OCI-LY3 (cell line): ENCODE results near the gene C4BPB.
A peak's percentile ranks its signal among the peaks of the same experiment; 100 is the strongest.

Experiments
- H2AFZ ChIP-seq: fragments of 200-600, 300-600 bp; shearing (Covaris generic); 2 replicates; pipeline ENCODE4 v1.6.0; 2014; ENCODE audit warnings: antibody characterized with exemption, low read depth, low read length
- H3K27ac ChIP-seq: fragments of 200-600, 300-600 bp; sonication (generic); 2 replicates; pipeline ENCODE4 v1.5.1; 2014; ENCODE audit warnings: mild to moderate bottlenecking, low read length, moderate library complexity, mixed read lengths
- H3K27me3 ChIP-seq: fragments of 200-600, 300-600 bp; sonication (generic); 2 replicates; pipeline ENCODE4 v1.6.1; 2014; ENCODE audit warnings: low read depth, low read length, mixed read lengths
- H3K36me3 ChIP-seq: fragments of 200-600, 300-600 bp; sonication (generic); replicated peaks from 2 replicates; pipeline ENCODE3; 2014; ENCODE audit warnings: low read depth, low read length, mixed read lengths
- H3K4me1 ChIP-seq: fragments of 300-600, 200-600 bp; sonication (generic); 2 replicates; pipeline ENCODE4 v1.6.1; 2014; ENCODE audit warnings: low read length, mixed read lengths
- H3K4me2 ChIP-seq: fragments of 200-600, 300-600 bp; sonication (generic); 2 replicates; pipeline ENCODE4 v1.6.1; 2014; ENCODE audit warnings: low read length, mixed read lengths
- H3K4me3 ChIP-seq: fragments of 300-600, 200-600 bp; sonication (generic); 2 replicates; pipeline ENCODE4 v1.5.1; 2014; ENCODE audit warnings: antibody characterized with exemption, mild to moderate bottlenecking, low read length, moderate library complexity
- H3K79me2 ChIP-seq: fragments of 300-600, 200-600 bp; shearing (Covaris generic); 2 replicates; pipeline ENCODE4 v1.6.1; 2014; ENCODE audit warnings: mild to moderate bottlenecking, low read length, mixed read lengths
- H3K9ac ChIP-seq: fragments of 300-600, 200-600 bp; shearing (Covaris generic); 2 replicates; pipeline ENCODE4 v1.6.0; 2014; ENCODE audit warnings: mild to moderate bottlenecking, low read length, moderate library complexity
- H3K9me3 ChIP-seq: fragments of 200-600, 300-600 bp; shearing (Covaris generic); 2 replicates; pipeline ENCODE4 v1.6.1; 2014; ENCODE audit warnings: low read length, mixed read lengths; ENCODE audit not compliant: insufficient read depth
- H4K20me1 ChIP-seq: fragments of 200-600, 300-600 bp; sonication (generic); 2 replicates; pipeline ENCODE4 v1.6.1; 2016; ENCODE audit warnings: low read length, mixed read lengths; ENCODE audit not compliant: insufficient read depth
- EZH2phosphoT487 ChIP-seq: fragments of 200-600 bp; shearing (Covaris generic); IDR thresholded peaks from 2 replicates; pipeline ENCODE4 v1.6.1; 2018; ENCODE audit warnings: antibody characterized with exemption, mixed run types, low read depth
- TF ChIP-seq, protein P1 (sequence below): fragments of 200-600, 300-600 bp; sonication (generic); IDR thresholded peaks from 2 replicates; pipeline ENCODE4 v1.5.1; 2014; ENCODE audit warnings: antibody characterized with exemption, low read length, low read depth

Gene C4BPB

DNA sequence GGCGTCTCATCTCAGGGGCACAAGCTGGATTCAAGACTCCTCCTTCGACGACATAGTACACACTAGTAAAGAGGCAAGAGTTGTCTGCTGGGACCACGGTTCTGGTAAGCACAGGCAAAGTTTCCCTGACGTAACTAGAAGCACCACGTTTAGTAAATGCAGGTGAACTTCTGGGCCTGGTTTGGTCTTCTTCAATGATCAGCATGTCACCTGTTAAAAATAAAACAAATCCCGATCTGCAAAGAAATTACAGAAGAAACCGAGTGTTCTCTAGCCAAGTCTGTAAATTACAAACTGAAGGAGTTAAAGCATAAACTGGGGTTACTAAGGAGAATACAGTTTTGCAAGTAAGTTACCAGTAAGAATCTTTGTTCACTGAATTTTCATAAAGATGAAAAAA lies 39.1 kb upstream of the C4BPB start:
- Histone ChIP-seq H3K4me3 (peak overlapping the region; percentile 82), H3K4me2 (peak overlapping the region; percentile 79), H3K9ac (peak overlapping the region; percentile 81; the same call in 1 of the 2 replicates), H3K9me3 (no peaks in the 10 kb centered on the region), H2AFZ (no peak overlapping the region), H4K20me1 (0 out of 2 replicates have a peak, but pooled peaks cover 5% of the 10 kb centered on the region), H3K36me3 (peaks cover 33% of the 10 kb centered on the region), H3K27ac (no peak overlapping the region), H3K4me1 (peaks cover 27% of the 10 kb centered on the region), H3K27me3 (no peaks in the 10 kb centered on the region), H3K79me2 (peaks cover 46% of the 10 kb centered on the region)
- TF ChIP-seq, protein P1, sequence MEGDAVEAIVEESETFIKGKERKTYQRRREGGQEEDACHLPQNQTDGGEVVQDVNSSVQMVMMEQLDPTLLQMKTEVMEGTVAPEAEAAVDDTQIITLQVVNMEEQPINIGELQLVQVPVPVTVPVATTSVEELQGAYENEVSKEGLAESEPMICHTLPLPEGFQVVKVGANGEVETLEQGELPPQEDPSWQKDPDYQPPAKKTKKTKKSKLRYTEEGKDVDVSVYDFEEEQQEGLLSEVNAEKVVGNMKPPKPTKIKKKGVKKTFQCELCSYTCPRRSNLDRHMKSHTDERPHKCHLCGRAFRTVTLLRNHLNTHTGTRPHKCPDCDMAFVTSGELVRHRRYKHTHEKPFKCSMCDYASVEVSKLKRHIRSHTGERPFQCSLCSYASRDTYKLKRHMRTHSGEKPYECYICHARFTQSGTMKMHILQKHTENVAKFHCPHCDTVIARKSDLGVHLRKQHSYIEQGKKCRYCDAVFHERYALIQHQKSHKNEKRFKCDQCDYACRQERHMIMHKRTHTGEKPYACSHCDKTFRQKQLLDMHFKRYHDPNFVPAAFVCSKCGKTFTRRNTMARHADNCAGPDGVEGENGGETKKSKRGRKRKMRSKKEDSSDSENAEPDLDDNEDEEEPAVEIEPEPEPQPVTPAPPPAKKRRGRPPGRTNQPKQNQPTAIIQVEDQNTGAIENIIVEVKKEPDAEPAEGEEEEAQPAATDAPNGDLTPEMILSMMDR, result no peak
- no peak for TF ChIP-seq EZH2phosphoT487

DNA sequence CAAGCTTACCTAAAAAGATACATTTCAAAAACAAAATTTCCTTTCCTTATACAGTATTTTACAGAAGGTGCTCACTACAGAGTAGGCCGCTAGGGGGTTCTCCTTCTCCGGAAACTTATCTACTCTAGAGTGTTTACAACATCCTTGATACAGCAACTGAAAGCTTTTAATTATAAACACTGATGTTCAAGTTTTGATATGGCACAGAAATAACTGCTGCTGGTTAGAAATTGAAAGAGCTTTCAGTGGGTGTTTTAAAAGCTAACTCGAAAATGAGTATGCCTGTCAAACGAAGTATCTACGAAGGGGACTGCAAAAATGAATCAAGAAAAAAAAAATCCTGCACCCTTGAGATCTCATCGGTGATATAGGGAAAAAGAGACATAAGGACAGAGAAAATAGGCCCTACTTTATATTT lies 38.7 kb upstream of the C4BPB start:
- H3K4me3 ChIP-seq, result peak overlapping the region; percentile 82

DNA sequence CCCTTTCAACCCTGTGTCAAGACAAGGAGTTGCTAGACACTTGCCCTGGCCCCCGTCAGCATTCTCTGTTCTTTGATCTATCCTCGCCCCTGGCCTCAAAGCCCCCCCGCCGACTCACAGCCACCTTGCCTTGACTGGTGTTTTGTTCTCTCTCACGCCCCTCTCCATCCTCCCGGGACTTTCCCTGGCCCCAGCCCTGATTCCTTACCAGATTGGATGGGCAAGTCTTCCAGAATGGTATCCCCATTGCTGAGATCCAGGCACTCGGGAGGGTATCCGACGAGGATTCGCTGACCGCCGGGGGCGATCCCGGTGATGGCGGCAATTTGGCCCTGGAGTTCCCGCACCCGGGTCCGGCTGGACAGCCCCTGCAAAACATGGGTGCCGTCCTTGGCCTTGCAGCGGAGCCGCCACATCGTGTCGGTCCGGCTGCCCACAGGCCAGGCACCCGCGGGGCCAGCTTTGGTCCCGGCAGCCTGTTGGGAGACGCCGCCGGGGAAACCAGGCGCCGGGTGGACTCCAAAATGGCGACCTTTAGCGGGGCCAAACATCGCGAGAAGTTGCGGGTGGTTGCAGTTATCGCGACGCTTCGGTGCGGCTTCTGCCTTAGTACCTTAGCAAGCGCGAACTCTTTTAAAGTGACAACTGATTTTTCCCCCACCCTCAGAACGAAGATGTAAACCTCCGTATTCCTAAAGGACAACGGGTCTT lies 38.0 kb upstream of the C4BPB start:
- Histone ChIP-seq H2AFZ (peak overlapping the region; percentile 98), H3K4me2 (peak overlapping the region; percentile 79), H3K9ac (peak overlapping the region; percentile 81), H3K4me3 (peak overlapping the region; percentile 82), H3K4me1 (peaks cover 36% of the 10 kb centered on the region), H4K20me1 (0 out of 2 replicates have a peak, but pooled peaks cover 5% of the 10 kb centered on the region), H3K36me3 (peaks cover 31% of the 10 kb centered on the region), H3K79me2 (peaks cover 45% of the 10 kb centered on the region), H3K27ac (peak overlapping the region; percentile 34), H3K9me3 (no peaks in the 10 kb centered on the region), H3K27me3 (no peaks in the 10 kb centered on the region)
- TF ChIP-seq, protein P1, result no peak
- no peak for TF ChIP-seq EZH2phosphoT487

More for the DNA sequence above, 38.7 kb upstream of the C4BPB start:
- Histone ChIP-seq H3K9me3 (no peaks in the 10 kb centered on the region), H3K27me3 (no peaks in the 10 kb centered on the region), H3K9ac (peak overlapping the region; percentile 81), H3K36me3 (peaks cover 33% of the 10 kb centered on the region), H4K20me1 (0 out of 2 replicates have a peak, but pooled peaks cover 5% of the 10 kb centered on the region), H3K27ac (peak overlapping the region; percentile 34), H3K4me1 (peaks cover 32% of the 10 kb centered on the region), H3K4me2 (peak overlapping the region; percentile 79), H3K79me2 (peaks cover 46% of the 10 kb centered on the region), H2AFZ (0 out of 2 replicates have a peak overlapping the region, but pooled peaks have one; percentile 98)
- TF ChIP-seq EZH2phosphoT487, result no peak
- TF ChIP-seq, protein P1, result peak; percentile 97

DNA sequence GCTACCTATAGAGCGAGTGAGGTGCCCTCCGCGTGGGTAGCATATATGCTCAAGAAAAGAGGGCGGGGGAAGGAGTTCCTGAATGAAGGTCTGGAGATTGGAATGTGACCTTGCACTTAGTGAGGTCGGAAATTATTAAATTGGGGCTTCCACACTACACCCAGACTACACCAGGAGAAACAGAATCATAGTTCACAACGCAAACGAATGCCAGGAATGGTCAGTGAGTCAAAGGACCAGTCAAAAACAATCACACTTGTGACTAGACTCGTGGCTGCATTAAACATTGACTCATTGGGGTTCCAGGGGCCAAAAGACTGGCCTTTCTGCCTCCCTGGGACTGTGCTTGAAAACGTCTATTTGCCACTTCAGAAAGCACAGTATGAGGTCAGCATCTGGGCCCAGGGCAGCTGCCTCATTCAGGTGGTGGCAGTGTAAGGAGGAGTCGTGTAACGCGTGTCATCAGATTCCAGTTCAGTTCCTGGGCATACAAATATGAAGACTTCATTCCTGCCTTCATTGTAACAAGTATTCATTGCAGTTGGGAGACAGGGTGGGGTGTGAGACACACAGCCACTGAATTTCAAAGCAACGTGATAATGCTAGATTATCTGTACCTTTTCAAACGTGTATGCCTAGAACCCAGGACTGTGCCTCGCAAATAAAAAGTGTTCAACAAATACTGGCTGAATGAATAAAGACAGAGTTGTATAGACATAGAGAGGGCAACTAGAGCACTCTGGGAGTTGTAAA lies 37.3 kb upstream of the C4BPB start, which contains the start of gene YOD1:
Gene YOD1 (minus strand): TSS at position 18 of the 753 bp plus-strand sequence. CDS start 178 bp downstream, outside the sequence.
- Histone ChIP-seq H3K27ac (peak within 1 kb of the TSS; percentile 34), H3K9ac (peak within 1 kb of the TSS; percentile 81), H3K79me2 (peaks cover 40% of the 10 kb centered on the region)

More for the DNA sequence above, 37.3 kb upstream of the C4BPB start, which contains the start of gene YOD1:
- Histone ChIP-seq H3K4me1 (peaks cover 39% of the 10 kb centered on the region), H3K27me3 (no peaks in the 10 kb centered on the region), H3K36me3 (peaks cover 27% of the 10 kb centered on the region), H3K9me3 (no peaks in the 10 kb centered on the region), H3K4me3 (peak within 1 kb of the TSS; percentile 87), H3K4me2 (peak within 1 kb of the TSS; percentile 81), H2AFZ (peak within 1 kb of the TSS; percentile 98), H4K20me1 (0 out of 2 replicates have a peak, but pooled peaks cover 5% of the 10 kb centered on the region)
- TF ChIP-seq EZH2phosphoT487, result no peak
- TF ChIP-seq, protein P1, result no peak
